GM12875 (cell line): Measurements from ENCODE around the gene MPZ.

ENCODE experiments used
- H3K4me3 ChIP-seq: one replicate; pipeline ENCODE4 v1.5.1; 2011; ENCODE audit warnings: low read depth, low read length, control low read depth
- TF ChIP-seq, protein P1 (sequence below): IDR thresholded peaks from 2 replicates; pipeline ENCODE4 v1.5.1; 2011; ENCODE audit warnings: low read depth, mild to moderate bottlenecking, control low read depth, inconsistent platforms, low read length, moderate library complexity, borderline replicate concordance; ENCODE audit not compliant: insufficient read depth

Gene MPZ

DNA sequence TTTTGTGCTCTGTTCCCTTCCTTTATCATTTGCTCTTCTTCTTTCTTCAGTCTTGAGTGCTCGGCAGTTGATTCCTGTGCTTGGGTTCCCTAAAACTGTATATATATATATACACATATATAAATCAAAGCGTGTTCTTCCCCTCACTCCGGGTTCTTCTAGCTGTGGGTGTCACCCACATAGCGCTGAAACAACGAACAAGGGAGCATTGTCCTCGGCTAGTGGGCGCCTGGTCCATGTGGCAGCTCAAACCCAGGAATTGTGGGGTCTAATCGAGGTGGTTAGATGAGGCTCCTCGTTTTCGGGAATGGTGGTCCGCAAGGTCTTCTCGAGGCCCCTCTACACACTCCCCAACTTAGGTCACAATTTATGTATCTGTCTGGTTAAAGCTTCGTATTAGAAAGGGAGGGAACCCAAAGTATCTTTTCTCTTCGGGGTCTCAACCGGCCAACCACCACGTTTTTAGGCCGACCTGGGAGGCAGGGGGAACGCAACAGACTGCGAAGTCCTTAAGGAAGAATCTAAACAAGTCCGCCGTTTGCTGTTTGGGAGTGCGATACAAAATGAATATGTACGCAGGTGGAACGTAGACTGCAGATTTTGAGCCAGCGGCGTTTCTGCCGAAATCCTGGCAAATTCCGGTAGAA, 3.9 kb upstream of the MPZ start:
- TF ChIP-seq, protein P1, sequence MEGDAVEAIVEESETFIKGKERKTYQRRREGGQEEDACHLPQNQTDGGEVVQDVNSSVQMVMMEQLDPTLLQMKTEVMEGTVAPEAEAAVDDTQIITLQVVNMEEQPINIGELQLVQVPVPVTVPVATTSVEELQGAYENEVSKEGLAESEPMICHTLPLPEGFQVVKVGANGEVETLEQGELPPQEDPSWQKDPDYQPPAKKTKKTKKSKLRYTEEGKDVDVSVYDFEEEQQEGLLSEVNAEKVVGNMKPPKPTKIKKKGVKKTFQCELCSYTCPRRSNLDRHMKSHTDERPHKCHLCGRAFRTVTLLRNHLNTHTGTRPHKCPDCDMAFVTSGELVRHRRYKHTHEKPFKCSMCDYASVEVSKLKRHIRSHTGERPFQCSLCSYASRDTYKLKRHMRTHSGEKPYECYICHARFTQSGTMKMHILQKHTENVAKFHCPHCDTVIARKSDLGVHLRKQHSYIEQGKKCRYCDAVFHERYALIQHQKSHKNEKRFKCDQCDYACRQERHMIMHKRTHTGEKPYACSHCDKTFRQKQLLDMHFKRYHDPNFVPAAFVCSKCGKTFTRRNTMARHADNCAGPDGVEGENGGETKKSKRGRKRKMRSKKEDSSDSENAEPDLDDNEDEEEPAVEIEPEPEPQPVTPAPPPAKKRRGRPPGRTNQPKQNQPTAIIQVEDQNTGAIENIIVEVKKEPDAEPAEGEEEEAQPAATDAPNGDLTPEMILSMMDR, result no peak
- H3K4me3 ChIP-seq, result peak overlapping the region; percentile 80

DNA sequence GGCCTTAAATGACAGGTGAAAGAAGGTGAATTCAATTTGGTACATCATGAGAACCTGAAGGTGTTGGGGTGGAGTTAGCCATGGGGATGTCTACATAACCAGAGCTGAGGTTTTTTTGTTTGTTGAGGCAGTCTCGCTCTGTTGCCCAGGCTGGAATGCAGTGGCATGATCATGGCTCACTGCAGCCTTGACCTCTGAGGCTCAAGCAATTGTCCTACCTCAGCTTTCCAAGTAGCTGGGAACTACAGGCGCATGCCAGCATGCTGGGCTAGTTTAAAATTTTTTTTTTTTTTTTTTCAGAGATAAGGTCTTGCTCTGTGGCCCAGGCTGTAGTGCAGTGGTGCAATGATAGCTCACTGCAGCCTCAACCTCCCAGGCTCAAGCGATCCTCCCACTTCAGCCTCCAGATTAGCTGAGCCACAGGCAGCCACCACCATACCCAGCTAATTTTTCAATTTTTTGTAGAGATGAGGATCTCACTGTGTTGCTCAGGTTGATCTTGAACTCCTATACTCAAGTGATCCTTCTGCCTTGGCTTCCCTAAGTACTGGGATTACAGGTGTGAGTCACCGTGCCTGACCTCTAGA, 1.9 kb upstream of the MPZ start:
- no peak overlapping the region for H3K4me3 ChIP-seq
- TF ChIP-seq, protein P1, result no peak

DNA sequence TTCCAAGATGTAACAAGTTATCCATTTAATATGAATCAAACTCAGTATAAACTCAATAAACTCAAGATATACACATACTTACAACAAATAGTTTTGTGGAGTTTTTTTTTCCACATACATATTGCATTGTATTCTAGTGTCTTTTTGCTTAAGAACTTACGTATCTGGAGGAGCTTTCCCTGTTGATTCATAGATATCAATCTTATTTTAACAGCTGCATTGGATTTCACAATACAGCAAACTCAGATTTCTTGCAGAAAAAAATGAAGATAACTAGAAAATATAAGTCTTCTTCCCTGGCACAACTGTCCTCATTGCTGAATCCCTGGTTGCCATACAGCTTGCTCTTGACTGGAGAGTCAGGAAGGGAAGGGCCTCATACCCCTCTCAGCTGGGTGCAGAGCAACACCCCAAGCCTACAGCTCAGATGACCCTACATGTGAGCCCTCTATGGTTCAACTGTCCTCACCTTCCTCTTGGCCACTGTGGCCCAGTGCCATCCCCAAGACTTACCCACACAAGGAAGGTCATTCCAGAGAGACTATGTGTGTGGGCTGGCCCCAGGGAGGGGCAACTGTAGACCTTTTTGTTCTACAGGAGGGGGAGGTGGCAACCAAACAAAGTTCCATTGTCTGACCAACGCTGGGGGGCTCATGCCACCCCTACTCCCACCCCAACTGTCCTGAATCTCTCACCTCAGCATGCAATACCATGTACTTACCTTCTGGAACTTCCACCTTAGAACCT, 1.7 kb downstream of the MPZ start:
- no peak overlapping the region for H3K4me3 ChIP-seq
- TF ChIP-seq, protein P1, result no peak

DNA sequence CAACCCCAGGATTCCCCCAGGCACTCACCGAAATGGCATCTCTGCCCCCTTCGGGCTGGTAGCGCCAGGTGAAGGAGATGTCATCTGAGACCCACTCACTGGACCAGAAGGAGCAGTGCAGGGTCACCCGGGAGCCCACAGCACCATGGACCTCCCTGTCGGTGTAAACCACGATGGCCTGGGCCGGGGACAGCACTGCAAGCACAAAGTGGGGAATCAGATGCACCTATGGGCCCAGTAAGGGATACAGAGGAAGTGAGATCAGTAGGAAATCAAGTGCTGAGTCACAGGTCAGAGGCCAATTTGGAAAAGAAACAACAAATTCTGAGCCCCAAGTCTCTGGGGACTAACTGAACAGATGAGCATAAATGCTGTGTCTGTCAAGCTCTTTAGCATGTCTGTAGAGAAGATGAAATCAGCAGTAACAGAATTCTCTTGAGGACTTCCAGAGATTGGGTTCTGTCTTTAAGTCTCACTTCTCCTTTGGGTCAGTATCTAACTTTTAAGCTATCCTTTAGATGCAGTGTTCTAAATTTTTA, 2.5 kb downstream of the MPZ start:
- TF ChIP-seq, protein P1, result no peak
- H3K4me3 ChIP-seq, result no peak overlapping the region

DNA sequence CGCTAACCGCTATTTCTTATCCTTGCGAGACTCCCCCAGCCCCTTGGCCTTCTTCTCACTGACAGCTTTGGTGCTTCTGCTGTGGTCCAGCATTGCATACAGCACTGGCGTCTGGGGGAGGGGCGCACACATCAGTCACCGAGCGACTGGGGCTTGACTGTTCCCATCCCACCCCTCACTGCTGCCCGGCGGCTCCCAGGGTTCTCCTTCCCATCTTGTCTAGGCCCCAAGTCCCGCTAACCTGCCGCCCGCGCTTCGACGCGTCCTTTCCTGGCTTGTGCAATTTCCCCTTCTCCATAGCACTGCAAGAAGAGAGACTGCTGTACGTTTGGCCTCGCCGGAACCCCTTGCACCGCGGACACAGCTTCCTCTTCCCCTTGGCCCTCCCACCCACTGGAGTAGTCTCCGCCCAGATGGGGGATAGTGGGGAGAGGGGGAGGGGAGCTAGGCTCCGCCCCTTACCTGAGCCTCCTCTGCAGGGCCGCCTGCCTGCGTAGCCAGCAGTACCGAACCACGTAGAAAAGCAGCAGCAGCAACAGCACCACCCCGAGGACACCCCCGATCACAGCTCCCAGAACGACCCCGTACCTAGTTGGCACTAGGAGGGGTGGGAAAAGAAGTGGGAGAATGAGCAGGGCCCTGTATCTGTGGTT, 3.8 kb downstream of the MPZ start:
- H3K4me3 ChIP-seq, result peak overlapping the region; percentile 63
- TF ChIP-seq, protein P1, result peak; percentile 55

DNA sequence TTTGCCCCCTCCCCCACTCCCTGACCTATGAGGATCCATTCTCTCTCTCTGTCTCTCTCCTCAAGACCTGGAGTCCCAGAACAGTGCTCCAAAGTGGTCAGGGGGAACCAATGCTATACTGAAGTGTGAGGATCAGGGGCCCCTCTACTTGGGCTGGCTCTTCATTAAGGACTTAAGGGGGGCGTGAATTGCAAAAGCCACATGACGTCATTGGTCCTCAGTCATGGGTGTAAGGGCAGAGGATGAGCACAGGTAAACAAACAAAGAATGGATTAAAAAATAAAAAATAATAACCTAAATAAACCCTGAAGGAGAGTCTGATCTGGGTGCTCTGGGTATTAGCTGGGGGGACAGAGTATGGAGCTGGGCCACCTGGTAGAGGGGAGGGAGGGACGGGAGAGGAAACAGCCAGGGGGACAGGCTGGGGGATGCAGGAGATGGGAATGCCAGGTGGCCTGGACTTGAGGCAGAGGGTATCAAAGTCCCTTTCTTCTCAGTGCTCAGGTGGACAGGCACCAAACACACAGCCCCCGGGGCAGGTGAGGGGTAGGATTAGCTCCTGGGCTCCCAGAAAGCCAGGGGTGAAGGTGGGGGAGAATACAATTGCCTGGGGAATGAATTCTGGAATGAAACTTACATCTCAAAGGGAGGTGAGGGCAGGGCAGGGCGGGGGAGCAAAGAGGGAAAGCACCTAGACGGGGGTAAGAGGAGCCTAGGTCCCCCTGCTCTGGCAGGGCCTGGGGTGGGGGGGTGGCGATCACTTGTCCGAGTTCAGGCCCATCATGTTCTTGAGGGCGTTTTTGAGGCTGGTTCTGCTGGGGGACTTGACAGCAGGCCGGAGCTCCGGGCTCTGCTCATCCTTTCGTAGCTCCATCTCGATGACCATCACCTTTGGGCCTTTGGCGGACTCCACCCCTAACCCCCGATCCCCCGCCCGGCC, 4.6 kb downstream of the MPZ start:
- TF ChIP-seq, protein P1, result no peak
- H3K4me3 ChIP-seq, result peak overlapping the region; percentile 63
